NCI-H1694 (cell line): ENCODE results near the gene TTLL12.

Experiments
- DNase-seq: peaks from one replicate; lab custom pipeline; 2025; lab: John Stamatoyannopoulos, UW

TTLL12 gene

GRCh38 chr22:43199541-43199940 lies 12.6 kb upstream of the TTLL12 start:
- DNase-seq = no peak

- DNase-seq = no peak
These were observed 12.0 kb upstream of the TTLL12 start for GRCh38 chr22:43198936-43199335.

- DNase-seq = no peak
These were observed 11.2 kb upstream of the TTLL12 start for GRCh38 chr22:43198126-43198525.

- DNase-seq = no peak
These were observed 10.5 kb upstream of the TTLL12 start for GRCh38 chr22:43197271-43197941.

- no peak for DNase-seq
These were observed 4.9 kb upstream of the TTLL12 start for GRCh38 chr22:43191831-43192230.

- DNase-seq = no peak
These were observed 2.1 kb upstream of the TTLL12 start for GRCh38 chr22:43188829-43189545.

GRCh38 chr22:43187171-43188099 lies 501 bp upstream of the TTLL12 start:
- DNase-seq = peak; percentile 85

GRCh38 chr22:43185860-43186261 lies 1.1 kb downstream of the TTLL12 start:
- DNase-seq = peak; percentile 76

GRCh38 chr22:43183496-43184277 lies 3.2 kb downstream of the TTLL12 start:
- no peak for DNase-seq

- no peak for DNase-seq
These were observed 4.2 kb downstream of the TTLL12 start for GRCh38 chr22:43182726-43183125.

GRCh38 chr22:43182118-43182517 lies 4.8 kb downstream of the TTLL12 start:
- no peak for DNase-seq

GRCh38 chr22:43181321-43182076 lies 5.4 kb downstream of the TTLL12 start:
- DNase-seq = no peak

GRCh38 chr22:43180670-43181069 lies 6.3 kb downstream of the TTLL12 start:
- no peak for DNase-seq

GRCh38 chr22:43179911-43180195 lies 7.1 kb downstream of the TTLL12 start:
- DNase-seq = no peak

- DNase-seq = no peak
These were observed 7.6 kb downstream of the TTLL12 start for GRCh38 chr22:43179146-43179910.

- no peak for DNase-seq
These were observed 9.5 kb downstream of the TTLL12 start for GRCh38 chr22:43177479-43177878.

GRCh38 chr22:43176090-43176489 lies 10.8 kb downstream of the TTLL12 start:
- DNase-seq = no peak

GRCh38 chr22:43174941-43175531 lies 11.9 kb downstream of the TTLL12 start:
- DNase-seq = no peak

GRCh38 chr22:43173976-43174720 lies 12.8 kb downstream of the TTLL12 start:
- no peak for DNase-seq
